Caco-2 (cell line): ENCODE data around the gene PNPLA7. TPM values are rescaled to one million over a fixed set of nuclear protein-coding genes. Genes with fewer than 3 reads are reported as not detected.

Experiments
- BruUV-seq: library from RNA; stranded (reverse); fragments of 400-500 nt; replicated peaks from 2 replicates; lab custom pipeline; 2021; lab: Mats Ljungman, UMichigan
- CTCF ChIA-PET: fragments of 300-600 bp; sonication (Branson Sonifier 250); formaldehyde crosslinking; loops from one replicate; lab custom pipeline; 2022; ENCODE audit warnings: antibody characterized with exemption; lab: Charles Lee
- POLR2A ChIA-PET: fragments of 300-600 bp; sonication (Branson Sonifier 250); formaldehyde crosslinking; loops from one replicate; lab custom pipeline; 2022; ENCODE audit warnings: antibody characterized with exemption; lab: Charles Lee
- DNase-seq, 2 experiments: peaks; one replicate each; pipeline versions ENCODE4 v3.0.0 to v3.0.0-alpha.2; 2020 to 2022
- H3K27me3 ChIP-seq: replicated peaks from 2 replicates; pipeline ENCODE4 v1.6.0; 2011; ENCODE audit warnings: low read length; ENCODE audit not compliant: control insufficient read depth, insufficient read depth
- H3K36me3 ChIP-seq: 2 replicates; pipeline ENCODE4 v1.5.1; 2011; ENCODE audit warnings: low read length; ENCODE audit not compliant: control insufficient read depth, insufficient read depth
- H3K4me1 ChIP-seq: fragments of 250-450 bp; sonication (Bioruptor Pico); 2 replicates; pipeline ENCODE4 v1.5.1; 2020; ENCODE audit warnings: mild to moderate bottlenecking
- H3K4me3 ChIP-seq: 2 replicates; pipeline ENCODE4 v1.5.1; 2011; ENCODE audit warnings: low read depth, mild to moderate bottlenecking, control low read depth, low read length
- H3K9me3 ChIP-seq: fragments of 250-450 bp; sonication (Bioruptor Pico); 2 replicates; pipeline ENCODE4 v1.5.1; 2020; ENCODE audit warnings: mild to moderate bottlenecking, moderate library complexity
- H3K27ac Mint-ChIP-seq: one replicate; pipeline ENCODE4 v1.8.0; 2022; ENCODE audit warnings: mixed read lengths; ENCODE audit not compliant: unreplicated experiment
- H3K27me3 Mint-ChIP-seq: one replicate; pipeline ENCODE4 v1.8.0; 2022; ENCODE audit warnings: mixed read lengths; ENCODE audit not compliant: insufficient read depth, unreplicated experiment
- H3K36me3 Mint-ChIP-seq: one replicate; pipeline ENCODE4 v1.8.0; 2022; ENCODE audit warnings: mild to moderate bottlenecking, mixed read lengths; ENCODE audit not compliant: insufficient read depth, unreplicated experiment
- H3K4me1 Mint-ChIP-seq: one replicate; pipeline ENCODE4 v1.8.0; 2022; ENCODE audit warnings: low read depth, mixed read lengths; ENCODE audit not compliant: unreplicated experiment
- H3K4me3 Mint-ChIP-seq: one replicate; pipeline ENCODE4 v1.8.0; 2022; ENCODE audit warnings: mild to moderate bottlenecking, moderate library complexity, mixed read lengths; ENCODE audit not compliant: unreplicated experiment
- H3K9me3 Mint-ChIP-seq: one replicate; pipeline ENCODE4 v1.8.0; 2022; ENCODE audit warnings: mixed read lengths; ENCODE audit not compliant: unreplicated experiment
- intact Hi-C: fragments of 100-400 bp; cut with micrococcal nuclease; formaldehyde crosslinking; loops from one replicate; pipeline ENCODE4 v1.10.0; 2022; ENCODE audit not compliant: unreplicated experiment
- total RNA-seq: library from RNA; stranded (reverse); gene quantifications from 2 replicates; pipeline ENCODE4 v1.2.3, GENCODE V29; 2022
- TF ChIP-seq, protein P1 (sequence below), 2 experiments: fragments of 200-600 bp in 1 of 2; IDR thresholded peaks; 1 replicate in 1 of 2; 2 replicates in 1 of 2; pipeline versions ENCODE4 v1.5.1 to v1.8.0; 2011 to 2022; ENCODE audit warnings: antibody characterized with exemption in 1 of 2, control low read depth in 1 of 2, inconsistent platforms in 1 of 2, low read depth in 1 of 2, low read length in 1 of 2, mild to moderate bottlenecking in 1 of 2, moderate library complexity in 1 of 2; ENCODE audit not compliant: insufficient read depth in 1 of 2, severe bottlenecking in 1 of 2, unreplicated experiment in 1 of 2

The PNPLA7 gene
- total RNA-seq, 1 experiment from 2014 or later, result 1.8 TPM

DNA sequence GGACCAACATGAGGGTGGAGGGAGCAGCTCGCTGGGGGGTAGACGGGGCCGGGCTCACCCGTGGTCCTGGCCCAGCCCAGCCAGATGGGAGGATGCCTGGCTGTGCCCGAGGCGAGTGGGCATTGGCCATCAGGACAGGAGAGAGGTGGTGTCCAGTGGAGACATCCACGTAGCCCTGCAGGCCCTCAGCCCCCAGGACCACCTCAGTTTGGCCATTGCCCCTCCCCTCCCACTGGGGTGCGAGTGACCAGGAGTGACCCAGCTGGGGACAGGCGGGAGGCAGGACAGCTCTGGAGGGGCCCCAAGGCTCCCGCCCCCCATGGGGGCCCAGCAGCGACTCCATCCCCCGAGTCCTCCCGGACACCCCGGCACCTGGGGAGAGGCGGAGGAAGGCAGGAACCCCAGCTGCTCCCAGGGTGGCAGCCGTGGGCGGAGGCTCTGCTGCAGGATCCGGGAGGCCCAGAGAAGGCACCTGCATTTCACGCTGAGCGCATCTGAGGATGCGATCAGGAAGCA, 118.7 kb downstream of the PNPLA7 start:
- ChIA-PET CTCF (no interaction called here), POLR2A (no interaction called here)
- H3K27me3 Mint-ChIP-seq, result no peaks in the 10 kb centered on the region
- intact Hi-C loops, result no loop called here
- no TSS peak for BruUV-seq
- peaks cover 25% of the 10 kb centered on the region for H3K36me3 Mint-ChIP-seq
- TF ChIP-seq, protein P1, sequence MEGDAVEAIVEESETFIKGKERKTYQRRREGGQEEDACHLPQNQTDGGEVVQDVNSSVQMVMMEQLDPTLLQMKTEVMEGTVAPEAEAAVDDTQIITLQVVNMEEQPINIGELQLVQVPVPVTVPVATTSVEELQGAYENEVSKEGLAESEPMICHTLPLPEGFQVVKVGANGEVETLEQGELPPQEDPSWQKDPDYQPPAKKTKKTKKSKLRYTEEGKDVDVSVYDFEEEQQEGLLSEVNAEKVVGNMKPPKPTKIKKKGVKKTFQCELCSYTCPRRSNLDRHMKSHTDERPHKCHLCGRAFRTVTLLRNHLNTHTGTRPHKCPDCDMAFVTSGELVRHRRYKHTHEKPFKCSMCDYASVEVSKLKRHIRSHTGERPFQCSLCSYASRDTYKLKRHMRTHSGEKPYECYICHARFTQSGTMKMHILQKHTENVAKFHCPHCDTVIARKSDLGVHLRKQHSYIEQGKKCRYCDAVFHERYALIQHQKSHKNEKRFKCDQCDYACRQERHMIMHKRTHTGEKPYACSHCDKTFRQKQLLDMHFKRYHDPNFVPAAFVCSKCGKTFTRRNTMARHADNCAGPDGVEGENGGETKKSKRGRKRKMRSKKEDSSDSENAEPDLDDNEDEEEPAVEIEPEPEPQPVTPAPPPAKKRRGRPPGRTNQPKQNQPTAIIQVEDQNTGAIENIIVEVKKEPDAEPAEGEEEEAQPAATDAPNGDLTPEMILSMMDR (IDR thresholded peaks at IDR 0.05; ENCODE audit: insufficient read depth in 1 of 2, low read depth in 1 of 2, low read length in 1 of 2, severe bottlenecking in 1 of 2, unreplicated experiment in 1 of 2), result no peak
- H3K4me3 Mint-ChIP-seq, result no peak overlapping the region
- Histone ChIP-seq H3K4me1 (peaks cover 11% of the 10 kb centered on the region), H3K36me3 (no peaks in the 10 kb centered on the region), H3K9me3 (no peaks in the 10 kb centered on the region), H3K4me3 (no peak overlapping the region), H3K27me3 (no peaks in the 10 kb centered on the region)
- no peak overlapping the region for H3K27ac Mint-ChIP-seq
- DNase-seq, result no peak
- H3K9me3 Mint-ChIP-seq, result no peaks in the 10 kb centered on the region
- no peaks in the 10 kb centered on the region for H3K4me1 Mint-ChIP-seq

DNA sequence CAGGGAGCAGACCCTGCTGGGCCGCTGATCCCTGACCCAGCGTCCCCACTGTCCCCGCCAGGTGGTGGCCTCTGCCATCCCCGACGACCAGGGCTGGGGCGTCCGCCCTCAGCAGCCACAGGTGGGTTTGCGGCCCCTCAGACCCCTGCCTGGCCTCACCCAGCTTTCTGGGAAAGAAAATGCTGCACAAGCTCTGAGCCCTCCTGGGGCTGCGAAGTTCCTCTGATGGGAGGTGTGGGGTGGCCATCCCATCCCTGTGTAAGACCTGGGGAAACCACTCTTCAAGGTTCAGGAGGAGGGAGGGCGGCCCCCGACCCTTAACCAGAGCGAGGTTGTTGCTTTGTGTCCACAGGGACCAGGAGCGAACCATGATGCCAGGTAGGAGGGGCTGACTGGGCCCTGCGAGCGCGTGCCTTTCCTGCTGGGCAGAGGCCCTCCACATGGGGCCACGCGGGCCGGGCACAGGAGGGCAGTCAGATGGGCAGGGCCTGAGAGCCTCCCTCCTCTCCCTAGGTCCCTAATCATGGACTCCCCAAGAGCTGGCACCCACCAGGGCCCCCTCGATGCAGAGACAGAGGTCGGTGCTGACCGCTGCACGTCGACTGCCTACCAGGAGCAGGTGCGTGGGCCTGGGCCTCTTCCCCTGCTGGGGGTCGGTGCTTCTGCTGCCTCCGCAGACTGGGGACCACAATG, 119.3 kb downstream of the PNPLA7 start:
- Mint-ChIP-seq H3K4me3 (no peak overlapping the region), H3K36me3 (peaks cover 20% of the 10 kb centered on the region), H3K27me3 (no peaks in the 10 kb centered on the region), H3K9me3 (no peaks in the 10 kb centered on the region), H3K4me1 (no peaks in the 10 kb centered on the region), H3K27ac (no peak overlapping the region)
- Histone ChIP-seq H3K36me3 (no peaks in the 10 kb centered on the region), H3K9me3 (no peaks in the 10 kb centered on the region), H3K4me3 (no peak overlapping the region), H3K4me1 (peaks cover 5% of the 10 kb centered on the region), H3K27me3 (no peaks in the 10 kb centered on the region)
- intact Hi-C loops, result no loop called here
- no peak for DNase-seq
- ChIA-PET POLR2A (no interaction called here), CTCF (no interaction called here)
- TF ChIP-seq, protein P1 (IDR thresholded peaks at IDR 0.05; ENCODE audit: insufficient read depth in 1 of 2, low read depth in 1 of 2, low read length in 1 of 2, severe bottlenecking in 1 of 2, unreplicated experiment in 1 of 2), result no peak
- BruUV-seq, result no TSS peak

DNA sequence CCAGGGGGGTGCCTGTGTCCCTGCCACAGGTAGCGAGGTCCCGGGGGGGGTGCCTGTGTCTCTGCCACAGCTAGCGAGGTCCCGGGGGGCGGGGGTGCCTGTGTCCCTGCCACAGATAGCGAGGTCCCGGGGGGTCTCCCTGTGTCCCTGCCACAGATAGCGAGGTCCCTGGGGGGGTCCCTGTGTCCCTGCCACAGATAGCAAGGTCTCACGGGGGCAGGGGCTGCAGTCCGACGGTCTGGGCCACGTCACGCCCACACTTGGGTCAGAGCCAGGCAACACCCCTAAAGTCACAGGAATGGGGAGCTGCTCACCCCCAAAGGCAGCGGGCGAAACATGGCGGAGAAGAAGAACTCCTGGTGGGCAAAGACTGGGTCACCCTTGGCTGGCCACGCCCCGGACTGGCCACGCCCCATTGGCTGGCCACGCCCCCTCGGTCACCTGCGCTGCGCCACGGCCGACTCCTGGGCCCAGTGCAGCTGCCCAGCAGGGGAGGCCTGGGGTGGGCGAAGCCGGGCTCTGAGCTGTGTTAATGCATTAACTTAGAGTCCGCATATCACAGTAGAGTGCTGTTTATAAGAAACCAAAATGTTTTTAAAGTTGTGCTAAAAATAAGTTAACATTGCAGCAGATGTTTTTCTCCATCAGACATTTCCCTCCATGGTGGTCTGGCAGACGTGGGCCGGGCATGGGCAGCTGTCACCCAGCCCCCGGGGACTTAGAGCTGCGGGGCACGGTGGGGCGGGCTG, 120.1 kb downstream of the PNPLA7 start:
- no peaks in the 10 kb centered on the region for H3K36me3 ChIP-seq
- CTCF ChIA-PET, result interaction anchor here (0.7 kb wide), 1 partner anchor 357 kb away, joined by 4 read pairs; no protein-coding TSS in a partner anchor
- peaks cover 3% of the 10 kb centered on the region; the same call in 1 of the 2 replicates for H3K4me1 ChIP-seq
- H3K9me3 ChIP-seq, result no peaks in the 10 kb centered on the region
- Mint-ChIP-seq H3K4me3 (no peak overlapping the region), H3K9me3 (no peaks in the 10 kb centered on the region), H3K36me3 (peaks cover 13% of the 10 kb centered on the region), H3K27ac (no peak overlapping the region), H3K27me3 (no peaks in the 10 kb centered on the region), H3K4me1 (no peaks in the 10 kb centered on the region)
- intact Hi-C loops, result no loop called here
- TF ChIP-seq, protein P1 (IDR thresholded peaks at IDR 0.05; ENCODE audit: insufficient read depth in 1 of 2, low read depth in 1 of 2, low read length in 1 of 2, severe bottlenecking in 1 of 2, unreplicated experiment in 1 of 2), result no peak
- no peak overlapping the region for H3K4me3 ChIP-seq
- no TSS peak for BruUV-seq
- no peaks in the 10 kb centered on the region for H3K27me3 ChIP-seq
- peak in 1 of 2 experiments; percentile 73 for DNase-seq
- POLR2A ChIA-PET, result no interaction called here
